Breast epithelium (tissue), 3 donors: ENCODE results near the gene MED20.

ENCODE experiments used
- CTCF ChIP-seq, 3 donors: fragments of 450-650 bp; IDR thresholded peaks; one replicate each; pipeline ENCODE4 v1.5.1; 2016 to 2017; ENCODE audit warnings: antibody characterized with exemption in 3 of 3, mild to moderate bottlenecking in 3 of 3, moderate library complexity in 3 of 3
- POLR2A ChIP-seq: fragments of 450-650 bp; IDR thresholded peaks from one replicate; pipeline ENCODE4 v1.6.1; 2016; ENCODE audit warnings: antibody characterized with exemption, mild to moderate bottlenecking, moderate library complexity
- POLR2AphosphoS5 ChIP-seq, 3 donors: sonication (generic); formaldehyde crosslinking; IDR thresholded peaks; one replicate each; pipeline ENCODE4 v1.6.1; 2017; ENCODE audit warnings: antibody characterized with exemption in 3 of 3

GRCh38 chr6:41966214-41966920 lies 45.4 kb upstream of the MED20 start:
- TF ChIP-seq CTCF (IDR thresholded peaks at IDR 0.05), result no peak
- no peak for TF ChIP-seq POLR2AphosphoS5 (IDR thresholded peaks at IDR 0.05)
- TF ChIP-seq POLR2A, result no peak
